ENCODE measurements around the gene CTDP1. TPM values are rescaled to one million over a fixed set of nuclear protein-coding genes. Genes with fewer than 3 reads are reported as not detected.

CTDP1 gene
- total RNA-seq, 1 experiment from 2014 or later, result 33.7 TPM

DNA sequence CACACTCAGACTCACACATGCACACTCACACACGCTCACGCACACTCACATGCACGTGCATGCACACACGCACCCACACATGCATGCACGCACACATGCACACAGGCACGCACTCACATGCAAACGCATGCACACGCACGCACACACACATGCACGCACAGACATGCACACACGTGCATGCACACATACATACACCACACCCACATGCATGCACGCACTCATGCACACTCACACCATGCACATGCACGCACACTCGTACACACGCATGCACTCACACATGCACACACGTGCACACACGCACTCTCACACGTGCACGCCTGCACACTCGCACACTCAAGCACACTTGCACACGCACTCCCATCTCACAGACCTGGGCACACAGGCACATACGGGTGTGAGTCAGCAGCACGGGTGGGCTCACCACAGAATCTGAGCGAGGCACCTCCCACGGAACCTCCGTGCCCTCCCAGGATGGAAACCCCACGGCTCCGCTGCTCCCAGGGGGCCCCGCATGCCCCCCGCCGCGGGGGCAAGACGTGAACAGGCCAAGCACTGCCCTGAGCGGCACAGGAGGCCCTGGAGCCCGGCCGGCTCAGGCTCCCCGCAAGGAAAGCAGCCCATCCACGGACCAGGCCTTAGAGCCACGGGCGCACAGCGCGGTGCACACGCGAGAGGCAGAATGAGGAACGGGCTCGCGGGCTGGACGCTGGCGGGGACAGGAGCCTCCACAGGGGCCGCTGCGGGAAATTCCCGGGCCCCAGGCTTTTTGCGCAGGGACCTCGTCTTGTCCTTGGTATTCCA is 109.7 kb downstream of the CTDP1 start:
- Histone ChIP-seq H4K8ac (replicated peaks; ENCODE audit: insufficient read length, low read depth, low read length) (peak overlapping the region; percentile 3), H4K20me1 (ENCODE audit: control insufficient read depth, insufficient read depth, insufficient read length) (peaks cover 2% of the 10 kb centered on the region), H3K9ac (ENCODE audit: extremely low read depth, insufficient read length, low read length) (no peak overlapping the region), H3K4ac (ENCODE audit: low read depth, low read length) (no peak overlapping the region), H3K14ac (ENCODE audit: insufficient read depth, low read length) (no peak overlapping the region), H2BK20ac (ENCODE audit: low read depth, low read length, poor library complexity, severe bottlenecking) (no peak overlapping the region), H2BK15ac (ENCODE audit: low read depth, low read length) (no peak overlapping the region), H3T11ph (ENCODE audit: low read length) (no peak overlapping the region), H4K5ac (ENCODE audit: insufficient read length, low read depth, low read length) (no peak overlapping the region), H3K4me1 (ENCODE audit: insufficient read depth, low read length) (no peaks in the 10 kb centered on the region), H3K23me2 (ENCODE audit: insufficient read length, low read depth, low read length, poor library complexity, severe bottlenecking) (no peaks in the 10 kb centered on the region), H3K18ac (ENCODE audit: insufficient read length, low read depth, low read length) (no peak overlapping the region), H4K91ac (ENCODE audit: insufficient read length, low read depth, low read length) (no peak overlapping the region), H3K27me3 (ENCODE audit: insufficient read depth, low read length) (peaks cover 19% of the 10 kb centered on the region; the same call in 1 of the 2 replicates), H2AFZ (ENCODE audit: low read length) (no peak overlapping the region), H3K23ac (ENCODE audit: insufficient read length, low read depth, low read length) (peak overlapping the region; percentile 5), H3K27ac (ENCODE audit: insufficient read length, low read depth, low read length) (no peak overlapping the region), H3K56ac (ENCODE audit: insufficient read length, low read depth, low read length) (no peak overlapping the region), H3K79me2 (ENCODE audit: insufficient read depth, low read length) (no peaks in the 10 kb centered on the region), H3K4me2 (ENCODE audit: insufficient read depth, insufficient read length, low read length) (no peak overlapping the region), H2BK5ac (ENCODE audit: insufficient read length, low read length) (no peak overlapping the region), H2BK12ac (ENCODE audit: insufficient read length, low read depth, low read length) (no peak overlapping the region), H3K9me3 (ENCODE audit: control insufficient read depth, low read depth, low read length) (no peaks in the 10 kb centered on the region), H2AK5ac (ENCODE audit: insufficient read length, low read length) (no peak overlapping the region), H2BK120ac (ENCODE audit: low read depth, low read length, poor library complexity, severe bottlenecking) (no peak overlapping the region), H3K79me1 (ENCODE audit: insufficient read depth, low read depth, low read length, poor library complexity, severe bottlenecking) (no peaks in the 10 kb centered on the region)
- Mint-ChIP-seq H3K36me3 (ENCODE audit: insufficient read depth in 1 of 3, low read depth in 3 of 3) (no peaks in the 10 kb centered on the region), H3K4me1 (no peaks in the 10 kb centered on the region; a peak in 1 of 4 replicates), H3K9me3 (peaks cover 2 to 5% of the 10 kb centered on the region in 2 experiments; a peak in 2 of 5 replicates), H3K4me3 (peak overlapping the region in 1 of 2 experiments; percentile 66; a peak in 3 of 5 replicates), H3K27me3 (ENCODE audit: low read depth) (peaks cover 83% of the 10 kb centered on the region), H3K27ac (no peak overlapping the region; a peak in 1 of 7 replicates)
- no peak for DNase-seq
- TF ChIP-seq, protein P1, sequence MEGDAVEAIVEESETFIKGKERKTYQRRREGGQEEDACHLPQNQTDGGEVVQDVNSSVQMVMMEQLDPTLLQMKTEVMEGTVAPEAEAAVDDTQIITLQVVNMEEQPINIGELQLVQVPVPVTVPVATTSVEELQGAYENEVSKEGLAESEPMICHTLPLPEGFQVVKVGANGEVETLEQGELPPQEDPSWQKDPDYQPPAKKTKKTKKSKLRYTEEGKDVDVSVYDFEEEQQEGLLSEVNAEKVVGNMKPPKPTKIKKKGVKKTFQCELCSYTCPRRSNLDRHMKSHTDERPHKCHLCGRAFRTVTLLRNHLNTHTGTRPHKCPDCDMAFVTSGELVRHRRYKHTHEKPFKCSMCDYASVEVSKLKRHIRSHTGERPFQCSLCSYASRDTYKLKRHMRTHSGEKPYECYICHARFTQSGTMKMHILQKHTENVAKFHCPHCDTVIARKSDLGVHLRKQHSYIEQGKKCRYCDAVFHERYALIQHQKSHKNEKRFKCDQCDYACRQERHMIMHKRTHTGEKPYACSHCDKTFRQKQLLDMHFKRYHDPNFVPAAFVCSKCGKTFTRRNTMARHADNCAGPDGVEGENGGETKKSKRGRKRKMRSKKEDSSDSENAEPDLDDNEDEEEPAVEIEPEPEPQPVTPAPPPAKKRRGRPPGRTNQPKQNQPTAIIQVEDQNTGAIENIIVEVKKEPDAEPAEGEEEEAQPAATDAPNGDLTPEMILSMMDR (conservative IDR thresholded peaks at IDR 0.05), result no peak
- no CpG with 5 or more reads among the region's 54 CpGs for WGBS (ENCODE audit: extremely low coverage, insufficient read length, low lambda C conversion rate)

Measured in H9 (cell line).